Measurements from ENCODE around the gene GATA1.
"Not testable (repeated sequence)": the region's sequence is repeated elsewhere in the genome, so short reads cannot be mapped to it uniquely, and the experiment has no call there.

GATA1 gene

GRCh38 chrX:48816014-48816810 is 29.8 kb downstream of the GATA1 start:
- Histone ChIP-seq H3K27me3 (ENCODE audit: insufficient read depth, low read length, poor library complexity) (no peaks in the 10 kb centered on the region), H3K4me3 (ENCODE audit: low read depth in 1 of 2, low read length in 2 of 2) (no peak overlapping the region), H3K9me3 (ENCODE audit: insufficient read depth, low read length, severe bottlenecking) (no peaks in the 10 kb centered on the region), H4K20me1 (ENCODE audit: insufficient read depth, low read length) (no peaks in the 10 kb centered on the region), H3K27ac (ENCODE audit: low read length) (no peak overlapping the region), H3K4me1 (ENCODE audit: insufficient read depth, low read length) (no peaks in the 10 kb centered on the region), H3K4me2 (ENCODE audit: insufficient read depth, low read length) (no peak overlapping the region), H3K79me2 (ENCODE audit: insufficient read depth, low read length) (no peaks in the 10 kb centered on the region), H3K9ac (ENCODE audit: low read depth, low read length) (no peak overlapping the region), H2AFZ (ENCODE audit: low read depth, low read length) (no peak overlapping the region), H3K36me3 (ENCODE audit: insufficient read depth, low read length) (peaks cover 33% of the 10 kb centered on the region)
- no peak for ATAC-seq (ENCODE audit: insufficient read depth, low read depth)
- no peak for DNase-seq
- TF ChIP-seq CTCF (IDR thresholded peaks at IDR 0.05; ENCODE audit: borderline replicate concordance, extremely low read depth, low read length, poor library complexity, severe bottlenecking) (no peak), EZH2 (IDR thresholded peaks at IDR 0.05; ENCODE audit: borderline replicate concordance, low read depth, low read length, severe bottlenecking) (no peak)

GRCh38 chrX:48818098-48818497 is 31.7 kb downstream of the GATA1 start:
- no peak overlapping the region for H3K4me2 ChIP-seq (ENCODE audit: insufficient read depth, low read length)
- H3K36me3 ChIP-seq (ENCODE audit: insufficient read depth, low read length), result peaks cover 40% of the 10 kb centered on the region
- no peak overlapping the region for H2AFZ ChIP-seq (ENCODE audit: low read depth, low read length)
- H3K79me2 ChIP-seq (ENCODE audit: insufficient read depth, low read length), result no peaks in the 10 kb centered on the region
- H3K9me3 ChIP-seq (ENCODE audit: insufficient read depth, low read length, severe bottlenecking), result no peaks in the 10 kb centered on the region
- no peak overlapping the region for H3K9ac ChIP-seq (ENCODE audit: low read depth, low read length)
- DNase-seq, result no peak
- H4K20me1 ChIP-seq (ENCODE audit: insufficient read depth, low read length), result no peaks in the 10 kb centered on the region
- ATAC-seq (ENCODE audit: insufficient read depth, low read depth), result no peak
- H3K27me3 ChIP-seq (ENCODE audit: insufficient read depth, low read length, poor library complexity), result no peaks in the 10 kb centered on the region
- TF ChIP-seq EZH2 (IDR thresholded peaks at IDR 0.05; ENCODE audit: borderline replicate concordance, low read depth, low read length, severe bottlenecking) (no peak), CTCF (IDR thresholded peaks at IDR 0.05; ENCODE audit: borderline replicate concordance, extremely low read depth, low read length, poor library complexity, severe bottlenecking) (no peak)
- no peak overlapping the region for H3K4me3 ChIP-seq (ENCODE audit: low read depth in 1 of 2, low read length in 2 of 2)
- H3K27ac ChIP-seq (ENCODE audit: low read length), result no peak overlapping the region
- H3K4me1 ChIP-seq (ENCODE audit: insufficient read depth, low read length), result no peaks in the 10 kb centered on the region

GRCh38 chrX:48818866-48819265 is 32.5 kb downstream of the GATA1 start:
- Histone ChIP-seq H3K9me3 (ENCODE audit: insufficient read depth, low read length, severe bottlenecking) (no peaks in the 10 kb centered on the region), H3K27ac (ENCODE audit: low read length) (no peak overlapping the region), H4K20me1 (ENCODE audit: insufficient read depth, low read length) (no peaks in the 10 kb centered on the region), H3K4me1 (ENCODE audit: insufficient read depth, low read length) (no peaks in the 10 kb centered on the region), H3K36me3 (ENCODE audit: insufficient read depth, low read length) (peaks cover 47% of the 10 kb centered on the region), H3K27me3 (ENCODE audit: insufficient read depth, low read length, poor library complexity) (no peaks in the 10 kb centered on the region), H3K79me2 (ENCODE audit: insufficient read depth, low read length) (no peaks in the 10 kb centered on the region), H2AFZ (ENCODE audit: low read depth, low read length) (no peak overlapping the region), H3K9ac (ENCODE audit: low read depth, low read length) (no peak overlapping the region), H3K4me2 (ENCODE audit: insufficient read depth, low read length) (no peak overlapping the region), H3K4me3 (ENCODE audit: low read depth in 1 of 2, low read length in 2 of 2) (no peak overlapping the region)
- ATAC-seq (ENCODE audit: insufficient read depth, low read depth) (no peak), DNase-seq (no peak)
- TF ChIP-seq EZH2 (IDR thresholded peaks at IDR 0.05; ENCODE audit: borderline replicate concordance, low read depth, low read length, severe bottlenecking), result no peak
- no peak for TF ChIP-seq CTCF (IDR thresholded peaks at IDR 0.05; ENCODE audit: borderline replicate concordance, extremely low read depth, low read length, poor library complexity, severe bottlenecking)

GRCh38 chrX:48819394-48819793 is 33.0 kb downstream of the GATA1 start:
- H3K4me2 ChIP-seq (ENCODE audit: insufficient read depth, low read length); H3K4me1 ChIP-seq (ENCODE audit: insufficient read depth, low read length); H3K79me2 ChIP-seq (ENCODE audit: insufficient read depth, low read length); H2AFZ ChIP-seq (ENCODE audit: low read depth, low read length); DNase-seq; H3K9me3 ChIP-seq (ENCODE audit: insufficient read depth, low read length, severe bottlenecking); H4K20me1 ChIP-seq (ENCODE audit: insufficient read depth, low read length); H3K27me3 ChIP-seq (ENCODE audit: insufficient read depth, low read length, poor library complexity); ATAC-seq (ENCODE audit: insufficient read depth, low read depth); H3K9ac ChIP-seq (ENCODE audit: low read depth, low read length); H3K4me3 ChIP-seq (ENCODE audit: low read depth in 1 of 2, low read length in 2 of 2); H3K27ac ChIP-seq (ENCODE audit: low read length): not testable (repeated sequence)
- peaks cover 46% of the 10 kb centered on the region for H3K36me3 ChIP-seq (ENCODE audit: insufficient read depth, low read length)

All from DND-41 (cell line).